ENCODE measurements around the gene MED12L. TPM values are rescaled to one million over a fixed set of nuclear protein-coding genes. Genes with fewer than 3 reads are reported as not detected.

Gene MED12L
- total and polyA plus RNA-seq, 9 of the 15 experiments (the other 6 are each of a cell fraction or from before 2014, with no cell fraction given): not detected

- Histone ChIP-seq H3K4me1 (replicated peaks in 1 of 2; ENCODE audit: control insufficient read depth in 2 of 2, insufficient read depth in 2 of 2, low read length in 2 of 2) (no peaks in the 10 kb centered on the region), H3K9me1 (ENCODE audit: control insufficient read depth, insufficient read depth, low read length) (no peaks in the 10 kb centered on the region), H3K4me2 (ENCODE audit: insufficient read depth, low read length) (no peak overlapping the region), H3K36me3 (ENCODE audit: control insufficient read depth, insufficient read depth, low read length) (no peaks in the 10 kb centered on the region), H2AFZ (ENCODE audit: low read depth, low read length) (no peak overlapping the region), H3K9me3 (replicated peaks; ENCODE audit: control insufficient read depth, insufficient read depth, low read depth, low read length) (no peaks in the 10 kb centered on the region), H3K27me3 (ENCODE audit: control insufficient read depth in 2 of 2, insufficient read depth in 2 of 2, low read length in 2 of 2) (peaks cover 11 to 14% of the 10 kb centered on the region in 2 experiments; a peak in 4 of 5 replicates), H3K79me2 (ENCODE audit: control insufficient read depth, insufficient read depth, low read length) (no peaks in the 10 kb centered on the region), H3K27ac (ENCODE audit: extremely low read depth, low read depth, low read length) (no peak overlapping the region), H4K20me1 (replicated peaks; ENCODE audit: control insufficient read depth, insufficient read depth, low read length) (no peaks in the 10 kb centered on the region; the same call in 1 of the 2 replicates), H3K9ac (ENCODE audit: insufficient read depth in 1 of 2, low read depth in 2 of 2, low read length in 2 of 2) (no peak overlapping the region), H3K4me3 (no peak overlapping the region)
- DNase-seq (ENCODE audit: extremely low read depth in 1 of 4, low spot score in 3 of 4) (no peak), ATAC-seq (no peak), FAIRE-seq (no peak)
- no TSS peak for BruUV-seq (replicated peaks)
- intact Hi-C loops (cut with micrococcal nuclease) (loop anchor here (1.0 to 5.0 kb wide), 4 partner anchors 79 to 619 kb away; no protein-coding TSS in a partner anchor), in situ Hi-C loops (cut with MboI) (loop anchor here (25.0 kb wide), 1 partner anchor 634 kb away; no protein-coding TSS in a partner anchor)
- ChIA-PET POLR2A (interaction anchor here (0.7 kb wide), 1 partner anchor 75 kb away, joined by 3 read pairs; no protein-coding TSS in a partner anchor), CTCF (ENCODE audit: low intra/inter-chr PET ratio) (interaction anchor here (0.7 to 2.1 kb wide), 5 partner anchors 359 to 919 kb away, joined by 3 to 14 read pairs (median 3); no protein-coding TSS in a partner anchor)
- TF ChIP-seq CUX1 (CRISPR knock-in tag; IDR thresholded peaks at IDR 0.05) (no peak), FOSL1 (tag; conservative IDR thresholded peaks at IDR 0.05) (no peak), ZNF75A (CRISPR knock-in tag; IDR thresholded peaks at IDR 0.05) (no peak), MLLT1 (IDR thresholded peaks at IDR 0.05) (no peak), ZNF77 (CRISPR knock-in tag; IDR thresholded peaks at IDR 0.05) (no peak), TFE3 (CRISPR knock-in tag; IDR thresholded peaks at IDR 0.05) (no peak), GTF2F1 (IDR thresholded peaks at IDR 0.05; ENCODE audit: low read depth, low read length) (no peak), PHF20 (IDR thresholded peaks at IDR 0.05; ENCODE audit: partially characterized antibody) (no peak), EZH2 (IDR thresholded peaks at IDR 0.05; ENCODE audit: borderline replicate concordance, low read depth, low read length) (no peak), RBM25 (IDR thresholded peaks at IDR 0.05; ENCODE audit: low read depth, low read length, severe bottlenecking) (no peak), HCFC1 (IDR thresholded peaks at IDR 0.05; ENCODE audit: low read depth, low read length) (no peak), MEF2A (IDR thresholded peaks at IDR 0.05; ENCODE audit: control insufficient read depth, low read depth, low read length) (no peak), CBX5 (IDR thresholded peaks at IDR 0.05; ENCODE audit: borderline replicate concordance, low read depth) (no peak), ZBTB9 (CRISPR knock-in tag; IDR thresholded peaks at IDR 0.05) (no peak)
- 0% methylated on average over 1 of the region's 1 CpG for WGBS (ENCODE audit: insufficient coverage, low coverage, missing lambda C conversion rate)
Measured at GRCh38 chr3:151146731-151147091, 61.2 kb downstream of the MED12L start.

All from K562 (cell line).